ENCODE results near the gene NKAPD1. TPM values are rescaled to one million over a fixed set of nuclear protein-coding genes. Genes with fewer than 3 reads are reported as not detected.

NKAPD1 gene
- total RNA-seq, 1 donor from 2014 or later = 44.0 TPM

Other genes starting within 250 kb of the NKAPD1 start
- gene ALG9, start 202.7 kb upstream of the NKAPD1 start, total RNA-seq = 41.7 and 42.4 TPM in 2 replicates
- 3.0 and 3.4 TPM in 2 replicates for gene FDXACB1, start 195.1 kb upstream of the NKAPD1 start, total RNA-seq
- gene CFAP68, start 194.8 kb upstream of the NKAPD1 start, total RNA-seq = 7.6 and 20.1 TPM in 2 replicates
- 63.0 and 179 TPM in 2 replicates for gene CRYAB, start 162.5 kb upstream of the NKAPD1 start, total RNA-seq
- gene HSPB2, start 161.6 kb upstream of the NKAPD1 start, total RNA-seq = 0.10 and 0.69 TPM in 2 replicates
- 9.2 and 15.3 TPM in 2 replicates for gene C11orf52, start 155.4 kb upstream of the NKAPD1 start, total RNA-seq
- gene DIXDC1, start 137.0 kb upstream of the NKAPD1 start, total RNA-seq = 58.9 and 64.7 TPM in 2 replicates
- 41.0 and 47.9 TPM in 2 replicates for gene DLAT, start 48.9 kb upstream of the NKAPD1 start, total RNA-seq
- 3.0 and 7.4 TPM in 2 replicates for gene PIH1D2, start 282 bp upstream of the NKAPD1 start, total RNA-seq
- 39.1 and 71.4 TPM in 2 replicates for gene TIMM8B, start 12.5 kb downstream of the NKAPD1 start, total RNA-seq
- 126 and 185 TPM in 2 replicates for gene SDHD, start 12.6 kb downstream of the NKAPD1 start, total RNA-seq
- gene IL18, start 89.8 kb downstream of the NKAPD1 start, total RNA-seq = 1.6 and 34.2 TPM in 2 replicates
- gene TEX12, start 93.1 kb downstream of the NKAPD1 start, total RNA-seq = not detected in 2 replicates
- gene BCO2, start 101.2 kb downstream of the NKAPD1 start, total RNA-seq = 0.75 TPM in 1 of 2 replicates, not detected in the other
- 43.5 and 56.8 TPM in 2 replicates for gene PTS, start 152.1 kb downstream of the NKAPD1 start, total RNA-seq
- not detected in 2 replicates for gene PLET1, start 186.6 kb downstream of the NKAPD1 start, total RNA-seq